Left cardiac atrium (tissue), 4 donors: ENCODE results near the gene ZNF764. TPM values are rescaled to one million over a fixed set of nuclear protein-coding genes. Genes with fewer than 3 reads are reported as not detected.

ENCODE experiments used
- ATAC-seq, 2 donors: fragments of 200-7000 bp; cut with Tn5 transposase; one replicate each; pipeline ENCODE4 v1.9.1; 2020; ENCODE audit warnings: mild to moderate bottlenecking in 2 of 2, moderate library complexity in 2 of 2
- DNase-seq: peaks from one replicate; pipeline ENCODE4 v3.0.0-alpha.2; 2020
- intact Hi-C, 2 donors: fragments of 100-400 bp; cut with DNase I; formaldehyde crosslinking; loops; one replicate each; pipeline versions ENCODE4 v1.14.1 to v1.15.1; 2022 to 2023
- microRNA-seq, 2 donors: library from miRNA; unstranded; fragments of <30 nt; microRNA quantifications; one replicate each; pipeline ENCODE4 v1.2.0, GENCODE V29; 2020
- total RNA-seq, 2 donors: library from RNA; stranded (reverse); fragmentation: NEBNext Ultra II Directional; extraction: Animal tissue kit (Norgen Biotek cat#: 25700); gene quantifications; one replicate each; pipeline ENCODE4 v1.2.1, GENCODE V29; 2021
- donor health status: DM: no; HTN: yes; CAD: no.
- donor health status: DM: no; HTN: yes; CAD: no; lungs with severe emphysema.
- donor health status: DM: yes; HTN: yes; CAD: no.
- donor health status: Dilated cardiomyopathy.

ZNF764 gene
- total RNA-seq, 2 donors from 2014 or later = 5.7 to 8.7 TPM

DNA sequence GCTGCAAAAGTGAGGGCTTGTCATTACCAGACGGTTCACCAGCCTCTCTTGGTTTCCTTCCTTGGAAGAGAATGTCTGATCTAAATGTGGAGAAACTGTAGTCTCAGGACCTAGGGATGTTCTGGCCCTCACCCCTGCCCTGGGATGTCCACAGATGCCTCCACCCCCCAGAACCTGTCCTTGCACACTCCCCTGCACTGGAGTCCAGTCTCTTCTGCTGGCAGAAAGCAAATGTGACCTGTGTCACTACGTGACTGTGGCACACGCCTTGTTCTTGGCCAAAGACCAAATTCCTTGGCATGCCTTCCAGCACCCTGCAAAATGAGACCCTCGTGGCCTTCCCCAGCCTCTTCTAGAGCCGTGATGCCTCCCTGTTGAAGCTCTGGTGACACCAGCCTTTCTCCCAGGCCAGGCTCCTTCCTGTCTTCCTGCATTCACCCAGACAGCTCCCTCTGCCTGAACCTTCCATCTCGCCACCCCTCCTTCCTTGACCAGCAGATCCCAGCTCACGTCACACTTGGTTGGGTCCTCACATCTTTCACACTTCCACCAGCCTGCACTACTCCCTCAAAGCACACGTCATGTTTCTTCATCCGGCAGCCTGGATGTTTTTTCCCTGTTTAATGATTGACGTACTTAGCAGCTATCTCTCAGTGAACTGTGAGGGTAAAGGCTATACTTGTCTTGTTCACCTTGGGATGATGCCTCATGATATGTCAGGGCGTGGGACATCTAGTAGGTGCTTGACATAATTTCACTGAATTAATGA is 36.1 kb downstream of the ZNF764 start:
- intact Hi-C loops = no loop called here

DNA sequence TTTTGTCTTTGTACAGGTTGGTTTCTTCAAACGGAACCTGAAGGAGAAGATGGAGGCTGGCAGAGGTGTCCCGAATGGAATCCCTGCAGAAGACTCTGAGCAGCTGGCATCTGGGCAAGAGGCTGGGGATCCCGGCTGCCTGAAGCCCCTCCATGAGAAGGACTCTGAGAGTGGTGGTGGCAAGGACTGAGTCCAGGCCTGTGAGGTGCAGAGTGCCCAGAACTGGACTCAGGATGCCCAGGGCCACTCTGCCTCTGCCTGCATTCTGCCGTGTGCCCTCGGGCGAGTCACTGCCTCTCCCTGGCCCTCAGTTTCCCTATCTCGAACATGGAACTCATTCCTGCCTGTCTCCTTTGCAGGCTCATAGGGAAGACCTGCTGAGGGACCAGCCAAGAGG is 36.7 kb downstream of the ZNF764 start:
- intact Hi-C loops = no loop called here
- ATAC-seq (no peak), DNase-seq (no peak)

More for the DNA sequence above, 36.1 kb downstream of the ZNF764 start:
- no peak for ATAC-seq
- no peak for DNase-seq

DNA sequence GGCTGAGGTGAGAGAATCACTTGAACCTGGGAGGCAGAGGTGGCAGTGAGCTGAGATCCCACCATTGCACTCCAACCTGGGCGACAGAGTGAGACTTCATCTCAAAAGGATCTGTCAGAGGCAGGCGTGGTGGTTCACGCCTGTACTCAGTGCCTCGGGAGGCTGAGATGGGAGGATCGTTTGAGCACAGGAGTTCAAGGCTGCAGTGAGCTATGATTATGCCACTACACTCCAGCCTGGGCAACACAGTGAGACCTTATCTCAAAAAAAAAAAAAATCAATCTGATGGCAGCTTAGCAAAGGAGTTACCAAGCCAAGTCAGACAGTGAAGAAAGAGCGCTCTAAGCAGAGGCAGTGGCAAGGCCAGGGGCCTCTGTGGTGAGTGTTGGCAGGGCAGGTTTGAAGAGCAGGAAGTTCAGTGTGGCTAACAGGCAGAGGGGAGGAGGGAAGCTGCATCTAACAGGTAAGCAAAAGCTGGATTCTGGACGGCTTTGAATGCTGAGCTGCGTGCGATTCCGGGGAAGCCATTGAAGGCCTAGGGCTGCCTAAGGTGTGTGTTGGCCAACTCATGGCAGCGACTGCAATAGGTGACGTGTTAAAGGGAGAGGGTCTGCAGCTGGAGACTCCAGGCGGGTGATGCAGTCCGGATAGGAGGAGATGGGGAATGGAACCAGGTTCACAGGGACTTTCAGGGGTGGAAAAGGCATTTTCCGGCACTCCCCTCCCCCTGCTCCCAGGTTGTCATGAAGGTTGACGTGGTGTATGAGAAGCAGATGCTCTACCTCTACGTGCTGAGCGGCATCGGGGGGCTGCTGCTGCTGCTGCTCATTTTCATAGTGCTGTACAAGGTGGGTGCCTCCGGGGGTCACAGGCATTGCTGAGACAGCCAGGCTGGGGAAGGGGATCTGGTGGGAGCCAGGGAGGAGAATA is 38.8 kb downstream of the ZNF764 start:
- intact Hi-C loops = loop anchor here in 1 of 2 donors (10.0 kb wide), 1 partner anchor 55 kb away; no protein-coding TSS in a partner anchor
- DNase-seq (no peak), ATAC-seq (no peak)

DNA sequence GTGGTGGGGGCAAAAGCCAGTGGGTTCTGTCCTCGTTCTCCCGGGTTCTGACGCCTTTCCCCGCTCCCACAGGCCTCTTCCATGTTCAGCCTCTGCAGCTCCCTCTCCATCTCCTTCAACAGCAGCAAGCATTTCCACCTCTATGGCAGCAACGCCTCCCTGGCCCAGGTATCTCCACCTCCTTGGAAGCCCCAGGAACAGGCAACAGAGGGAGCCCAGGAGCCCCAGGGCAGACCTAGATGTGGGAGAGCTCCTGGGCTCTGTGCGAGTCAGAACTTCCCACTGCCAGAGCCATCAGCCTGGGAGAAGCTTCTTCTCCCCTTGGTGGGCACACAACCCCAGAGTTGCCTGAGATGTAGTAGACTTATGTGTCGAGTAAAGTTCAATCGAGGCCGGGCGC is 39.6 kb downstream of the ZNF764 start:
- intact Hi-C loops = loop anchor here in 1 of 2 donors (10.0 kb wide), 1 partner anchor 54 kb away; no protein-coding TSS in a partner anchor
- ATAC-seq = no peak
- no peak for DNase-seq

DNA sequence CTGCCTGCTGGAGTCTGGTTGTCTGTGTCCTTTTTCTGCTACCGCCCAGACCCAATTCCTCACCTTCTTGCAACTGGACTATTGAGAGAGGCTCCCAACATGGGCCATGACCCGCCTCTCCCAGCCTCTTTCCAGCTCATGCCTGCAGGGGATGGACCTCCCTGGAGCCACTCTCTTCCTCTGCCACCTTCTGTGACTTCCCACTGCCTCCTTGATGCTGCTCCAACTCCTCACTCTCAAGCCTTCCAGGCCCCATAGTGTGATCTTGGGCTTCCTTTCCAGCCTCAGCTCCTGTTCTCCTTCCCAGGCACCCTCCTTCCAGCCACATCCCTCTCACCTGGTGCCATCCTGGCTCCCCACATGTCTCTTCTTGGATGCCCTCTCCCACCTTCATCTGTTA is 42.9 kb downstream of the ZNF764 start:
- no peak for ATAC-seq
- no peak for DNase-seq
- intact Hi-C loops = loop anchor here in 1 of 2 donors (10.0 kb wide), 1 partner anchor 50 kb away; no protein-coding TSS in a partner anchor

DNA sequence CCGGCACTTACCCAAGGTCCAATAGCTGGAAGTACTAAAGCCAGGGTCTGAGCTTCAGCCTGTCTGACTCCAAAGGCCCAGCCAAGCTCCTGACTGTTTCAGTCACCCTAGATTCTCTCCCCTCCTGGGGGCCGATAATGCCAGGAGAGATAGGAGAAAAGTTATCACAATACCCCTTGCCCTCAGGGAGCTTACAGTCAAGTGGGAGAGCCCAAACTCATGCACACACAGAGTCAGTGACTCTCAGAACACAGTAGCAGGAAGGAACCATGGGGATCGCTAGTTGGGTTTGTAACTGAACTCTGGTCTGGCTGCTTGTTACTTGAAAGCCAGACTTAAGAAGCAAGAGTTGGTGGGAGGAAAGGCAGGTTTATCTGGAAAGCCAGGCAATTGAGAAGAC is 46.7 kb downstream of the ZNF764 start:
- no peak for DNase-seq
- ATAC-seq = no peak
- intact Hi-C loops = loop anchor here in 1 of 2 donors (10.0 kb wide), 1 partner anchor 47 kb away; no protein-coding TSS in a partner anchor

DNA sequence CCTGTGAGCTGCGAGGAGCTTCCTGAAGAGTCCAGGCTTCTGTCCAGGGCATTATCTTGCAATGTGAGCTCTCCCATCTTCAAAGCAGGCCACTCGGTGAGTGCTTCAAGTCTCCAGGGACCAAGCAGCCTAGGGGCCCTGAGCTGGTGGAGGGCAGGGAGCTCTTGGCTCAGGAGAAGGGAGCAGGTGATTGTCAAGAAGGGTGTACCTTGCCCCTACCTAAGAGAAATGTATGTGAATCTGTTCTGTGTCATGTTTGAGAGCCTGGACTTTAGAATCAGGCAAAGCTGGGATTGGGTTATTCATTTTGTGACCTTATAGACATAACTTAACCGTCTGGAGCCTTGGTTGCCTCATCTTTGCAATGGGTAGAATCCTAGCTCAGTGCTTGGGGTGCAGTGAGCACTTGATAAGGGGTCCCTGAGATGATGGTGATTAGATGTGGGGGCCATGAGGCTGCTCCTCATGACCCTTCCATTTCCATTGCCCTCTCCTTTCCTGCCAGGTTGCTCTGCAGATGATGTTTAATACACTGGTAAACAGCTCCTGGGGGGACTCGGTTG is 47.7 kb downstream of the ZNF764 start:
- intact Hi-C loops = loop anchor here in 1 of 2 donors (10.0 kb wide), 1 partner anchor 46 kb away; no protein-coding TSS in a partner anchor
- ATAC-seq (no peak), DNase-seq (no peak)

DNA sequence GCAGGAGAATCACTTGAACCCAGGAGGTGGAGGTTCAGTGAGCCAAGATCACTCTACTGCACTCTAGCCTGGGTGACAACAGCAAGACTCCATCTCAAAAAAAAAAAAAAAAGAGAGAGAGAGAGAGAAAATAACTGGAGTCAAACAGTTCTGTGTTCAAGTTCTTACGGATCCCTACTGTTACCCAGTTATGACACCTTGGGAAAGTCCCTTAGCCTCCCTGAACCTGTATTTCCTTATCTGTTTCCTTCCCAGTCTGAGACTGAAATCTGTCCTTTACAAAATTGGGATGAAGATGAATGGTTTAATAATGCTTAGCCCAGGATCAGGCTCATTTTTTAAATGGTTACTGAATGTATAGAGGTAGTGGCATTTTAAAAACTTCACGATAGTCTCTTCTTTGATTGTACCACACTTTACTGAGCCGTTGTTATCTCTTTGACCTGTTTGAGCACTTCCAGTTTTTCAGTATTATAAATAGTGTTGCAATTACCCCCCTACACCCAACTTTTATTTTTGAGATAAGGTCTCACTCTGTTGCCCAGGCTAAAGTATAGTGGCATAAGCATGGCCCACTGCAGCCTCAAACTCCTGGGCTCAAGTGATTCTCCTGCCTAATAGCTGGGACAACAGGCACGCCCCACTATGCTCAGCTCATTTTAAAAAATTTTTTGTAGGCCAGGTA is 49.0 kb downstream of the ZNF764 start:
- ATAC-seq (no peak), DNase-seq (no peak)
- intact Hi-C loops = no loop called here

Small RNA genes within 50 kb of the gene (microRNA-seq; reads per million reads assigned to microRNA genes)
- 0 to 0.27 reads per million in 2 donors for gene MIR4518

Other genes starting within 250 kb of the ZNF764 start
- gene CD2BP2, start 203.1 kb downstream of the ZNF764 start, total RNA-seq = 10 to 100 TPM; 35.5 to 47.8 TPM
- gene TBC1D10B, start 187.9 kb downstream of the ZNF764 start, total RNA-seq = 10 to 100 TPM; 23.4 to 30.5 TPM
- gene MYL11, start 183.6 kb downstream of the ZNF764 start, total RNA-seq = not detected
- 1 to 10 TPM; 2.0 to 3.4 TPM for gene SEPTIN1, start 175.8 kb downstream of the ZNF764 start, total RNA-seq
- 1 to 10 TPM; 5.4 to 6.4 TPM for gene ZNF48, start 163.0 kb downstream of the ZNF764 start, total RNA-seq
- gene ZNF771, start 150.8 kb downstream of the ZNF764 start, total RNA-seq = 1 to 10 TPM; 5.9 to 6.2 TPM
- 10 to 100 TPM; 35.1 to 35.5 TPM for gene DCTPP1, start 128.3 kb downstream of the ZNF764 start, total RNA-seq
- gene SEPHS2, start 112.5 kb downstream of the ZNF764 start, total RNA-seq = 10 to 100 TPM; 32.8 to 44.7 TPM
- gene ITGAL, start 85.6 kb downstream of the ZNF764 start, total RNA-seq = 1 to 10 TPM; 3.3 to 3.9 TPM
- gene ZNF768, start 31.8 kb downstream of the ZNF764 start, total RNA-seq = 10 to 100 TPM; 46.4 to 55.5 TPM
- gene ZNF747, start 23.5 kb downstream of the ZNF764 start, total RNA-seq = 1 to 10 TPM; 8.0 to 8.2 TPM
- gene ZNF688, start 13.3 kb upstream of the ZNF764 start, total RNA-seq = 10 to 100 TPM in 1 of 2 donors, 1 to 10 TPM in 1; 7.9 to 12.5 TPM
- 1 to 10 TPM; 8.2 to 9.8 TPM for gene ZNF785, start 27.3 kb upstream of the ZNF764 start, total RNA-seq
- 1 to 10 TPM; 5.2 to 6.6 TPM for gene ZNF689, start 52.0 kb upstream of the ZNF764 start, total RNA-seq
- gene PRR14, start 92.6 kb upstream of the ZNF764 start, total RNA-seq = 10 to 100 TPM; 23.7 to 24.0 TPM
- 10 to 100 TPM; 29.5 to 37.2 TPM for gene FBRS, start 100.1 kb upstream of the ZNF764 start, total RNA-seq
- 10 to 100 TPM; 42.3 to 45.9 TPM for gene SRCAP, start 140.8 kb upstream of the ZNF764 start, total RNA-seq
- gene PHKG2, start 190.1 kb upstream of the ZNF764 start, total RNA-seq = 10 to 100 TPM; 17.8 to 18.6 TPM
- 1 to 10 TPM in 1 of 2 donors, under 1 TPM in 1; 0.52 to 1.1 TPM for gene CFAP119, start 203.7 kb upstream of the ZNF764 start, total RNA-seq
- 10 to 100 TPM; 41.2 to 72.1 TPM for gene RNF40, start 203.9 kb upstream of the ZNF764 start, total RNA-seq
- gene ZNF629, start 228.8 kb upstream of the ZNF764 start, total RNA-seq = 10 to 100 TPM; 16.6 to 28.3 TPM